HepG2 (cell line): ENCODE measurements around the gene ARHGAP23. TPM values are rescaled to one million over a fixed set of nuclear protein-coding genes. Genes with fewer than 3 reads are reported as not detected.

Experiments
- CBFB ChIP-seq: sonication (generic); formaldehyde crosslinking; IDR thresholded peaks from 2 replicates; pipeline ENCODE4 v1.4.0; 2020; ENCODE audit warnings: missing genetic modification reagents
- FOXA1 ChIP-seq, 2 experiments: fragments of 450-650 bp in 1 of 2; sonication (generic) in 1 of 2; formaldehyde crosslinking in 1 of 2; IDR thresholded peaks; 2 replicates each; pipeline versions ENCODE4 v1.4.0 to v1.6.1; 2016 to 2020; ENCODE audit warnings: missing genetic modification reagents in 1 of 2
- FOXK1 ChIP-seq: sonication (generic); formaldehyde crosslinking; IDR thresholded peaks from 2 replicates; pipeline ENCODE4 v1.4.0; 2020; ENCODE audit warnings: low read depth, missing genetic modification reagents, borderline replicate concordance
- GATA4 ChIP-seq: sonication (generic); IDR thresholded peaks from 2 replicates; pipeline ENCODE4 v1.6.1; 2016; ENCODE audit warnings: antibody characterized with exemption, low read depth, borderline replicate concordance
- MEIS2 ChIP-seq: sonication (generic); formaldehyde crosslinking; IDR thresholded peaks from 2 replicates; pipeline ENCODE4 v1.9.0; 2021; ENCODE audit warnings: mild to moderate bottlenecking, missing genetic modification reagents
- NAIF1 ChIP-seq: sonication (generic); formaldehyde crosslinking; IDR thresholded peaks from 2 replicates; pipeline ENCODE4 v1.5.0; 2020; ENCODE audit warnings: mild to moderate bottlenecking, missing genetic modification reagents, borderline replicate concordance
- NR3C1 ChIP-seq: sonication (generic); formaldehyde crosslinking; IDR thresholded peaks from 2 replicates; pipeline ENCODE4 v1.4.0; 2020; ENCODE audit warnings: missing genetic modification reagents
- SMAD3 ChIP-seq: sonication (generic); formaldehyde crosslinking; IDR thresholded peaks from 2 replicates; pipeline ENCODE4 v1.4.0; 2020; ENCODE audit warnings: missing genetic modification reagents
- SMARCC2 ChIP-seq: fragments of 450-650 bp; IDR thresholded peaks from 2 replicates; pipeline ENCODE4 v1.6.1; 2017; ENCODE audit warnings: antibody characterized with exemption, mild to moderate bottlenecking
- SYNCRIP ChIP-seq: fragments of 200-400 bp; formaldehyde crosslinking; IDR thresholded peaks from 2 replicates; pipeline ENCODE4 v1.6.1; 2018; ENCODE audit warnings: mild to moderate bottlenecking, low read depth, low read length; ENCODE audit not compliant: insufficient read depth
- THAP11 ChIP-seq: IDR thresholded peaks from 2 replicates; pipeline ENCODE4 v1.6.1; 2016; ENCODE audit warnings: missing biosample characterization, missing genetic modification reagents
- ZFP1 ChIP-seq: IDR thresholded peaks from 2 replicates; pipeline ENCODE4 v1.6.1; 2016
- ZFP36L2 ChIP-seq: sonication (generic); formaldehyde crosslinking; IDR thresholded peaks from 2 replicates; pipeline ENCODE4 v1.4.0; 2020; ENCODE audit warnings: missing genetic modification reagents
- ZNF296 ChIP-seq: sonication (generic); formaldehyde crosslinking; conservative IDR thresholded peaks from 2 replicates; pipeline ENCODE4 v1.5.0; 2020; ENCODE audit warnings: mild to moderate bottlenecking, missing genetic modification reagents
- ZNF3 ChIP-seq: IDR thresholded peaks from 2 replicates; pipeline ENCODE4 v1.7.0; 2017; ENCODE audit warnings: inconsistent platforms
- ZNF367 ChIP-seq: sonication (generic); formaldehyde crosslinking; IDR thresholded peaks from 2 replicates; pipeline ENCODE4 v1.4.0; 2020; ENCODE audit warnings: missing genetic modification reagents, borderline replicate concordance
- ZNF572 ChIP-seq: sonication (generic); formaldehyde crosslinking; IDR thresholded peaks from 2 replicates; pipeline ENCODE4 v1.5.1; 2020; ENCODE audit warnings: mild to moderate bottlenecking, missing genetic modification reagents
- ZNF75D ChIP-seq: sonication (generic); formaldehyde crosslinking; IDR thresholded peaks from 2 replicates; pipeline ENCODE4 v1.8.1; 2023; ENCODE audit warnings: missing genetic modification reagents, mild to moderate bottlenecking, borderline replicate concordance
- polyA plus RNA-seq, 8 experiments: library from polyadenylated mRNA; depleted of rRNA in 3 of 8; stranded (reverse) in 7 of 8; unstranded in 1 of 8; fragments of >200 nt; fragmentation: Illumina TruSeq in 4 of 8; extraction: Trizol in 4 of 8; gene quantifications; 2 replicates each; pipeline versions ENCODE4 v1.2.1 to v1.2.3, GENCODE V29; 2011 to 2016; ENCODE audit warnings: low read depth in 4 of 8, missing spikeins in 1 of 8, mixed read lengths in 1 of 8; ENCODE audit not compliant: insufficient read depth in 1 of 8
- total RNA-seq, 5 experiments: library from RNA; depleted of rRNA; stranded (reverse); fragments of >200 nt; fragmentation: Illumina TruSeq; extraction: Trizol; gene quantifications; 2 replicates each; pipeline ENCODE4 v1.2.3, GENCODE V29; 2016; ENCODE audit warnings: low read depth in 1 of 5
- TF ChIP-seq, protein P1 (sequence below): sonication (generic); formaldehyde crosslinking; IDR thresholded peaks from 2 replicates; pipeline ENCODE4 v1.5.1; 2020; ENCODE audit warnings: mild to moderate bottlenecking, missing genetic modification reagents, borderline replicate concordance
- TF ChIP-seq, protein P2 (sequence below): sonication (generic); formaldehyde crosslinking; IDR thresholded peaks from 2 replicates; pipeline ENCODE4 v1.5.1; 2020; ENCODE audit warnings: mild to moderate bottlenecking, moderate library complexity, missing genetic modification reagents
- TF ChIP-seq, protein P3 (sequence below): IDR thresholded peaks from 2 replicates; pipeline ENCODE4 v1.6.1; 2016; ENCODE audit warnings: low read depth, borderline replicate concordance
- TF ChIP-seq, protein P4 (sequence below): fragments of 450-650 bp; IDR thresholded peaks from 2 replicates; pipeline ENCODE4 v1.6.1; 2017

The ARHGAP23 gene
- total and polyA plus RNA-seq, 2 of the 13 experiments (the other 11 are each of a cell fraction or from before 2014, with no cell fraction given): 0.03 TPM; not detected in 1

GRCh38 chr17:38508954-38509771 lies 80.9 kb downstream of the ARHGAP23 start (continued):
- TF ChIP-seq, protein P1, sequence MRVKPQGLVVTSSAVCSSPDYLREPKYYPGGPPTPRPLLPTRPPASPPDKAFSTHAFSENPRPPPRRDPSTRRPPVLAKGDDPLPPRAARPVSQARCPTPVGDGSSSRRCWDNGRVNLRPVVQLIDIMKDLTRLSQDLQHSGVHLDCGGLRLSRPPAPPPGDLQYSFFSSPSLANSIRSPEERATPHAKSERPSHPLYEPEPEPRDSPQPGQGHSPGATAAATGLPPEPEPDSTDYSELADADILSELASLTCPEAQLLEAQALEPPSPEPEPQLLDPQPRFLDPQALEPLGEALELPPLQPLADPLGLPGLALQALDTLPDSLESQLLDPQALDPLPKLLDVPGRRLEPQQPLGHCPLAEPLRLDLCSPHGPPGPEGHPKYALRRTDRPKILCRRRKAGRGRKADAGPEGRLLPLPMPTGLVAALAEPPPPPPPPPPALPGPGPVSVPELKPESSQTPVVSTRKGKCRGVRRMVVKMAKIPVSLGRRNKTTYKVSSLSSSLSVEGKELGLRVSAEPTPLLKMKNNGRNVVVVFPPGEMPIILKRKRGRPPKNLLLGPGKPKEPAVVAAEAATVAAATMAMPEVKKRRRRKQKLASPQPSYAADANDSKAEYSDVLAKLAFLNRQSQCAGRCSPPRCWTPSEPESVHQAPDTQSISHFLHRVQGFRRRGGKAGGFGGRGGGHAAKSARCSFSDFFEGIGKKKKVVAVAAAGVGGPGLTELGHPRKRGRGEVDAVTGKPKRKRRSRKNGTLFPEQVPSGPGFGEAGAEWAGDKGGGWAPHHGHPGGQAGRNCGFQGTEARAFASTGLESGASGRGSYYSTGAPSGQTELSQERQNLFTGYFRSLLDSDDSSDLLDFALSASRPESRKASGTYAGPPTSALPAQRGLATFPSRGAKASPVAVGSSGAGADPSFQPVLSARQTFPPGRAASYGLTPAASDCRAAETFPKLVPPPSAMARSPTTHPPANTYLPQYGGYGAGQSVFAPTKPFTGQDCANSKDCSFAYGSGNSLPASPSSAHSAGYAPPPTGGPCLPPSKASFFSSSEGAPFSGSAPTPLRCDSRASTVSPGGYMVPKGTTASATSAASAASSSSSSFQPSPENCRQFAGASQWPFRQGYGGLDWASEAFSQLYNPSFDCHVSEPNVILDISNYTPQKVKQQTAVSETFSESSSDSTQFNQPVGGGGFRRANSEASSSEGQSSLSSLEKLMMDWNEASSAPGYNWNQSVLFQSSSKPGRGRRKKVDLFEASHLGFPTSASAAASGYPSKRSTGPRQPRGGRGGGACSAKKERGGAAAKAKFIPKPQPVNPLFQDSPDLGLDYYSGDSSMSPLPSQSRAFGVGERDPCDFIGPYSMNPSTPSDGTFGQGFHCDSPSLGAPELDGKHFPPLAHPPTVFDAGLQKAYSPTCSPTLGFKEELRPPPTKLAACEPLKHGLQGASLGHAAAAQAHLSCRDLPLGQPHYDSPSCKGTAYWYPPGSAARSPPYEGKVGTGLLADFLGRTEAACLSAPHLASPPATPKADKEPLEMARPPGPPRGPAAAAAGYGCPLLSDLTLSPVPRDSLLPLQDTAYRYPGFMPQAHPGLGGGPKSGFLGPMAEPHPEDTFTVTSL (CRISPR knock-in tag): no peak
- TF ChIP-seq CBFB (CRISPR knock-in tag): no peak
- TF ChIP-seq NAIF1 (CRISPR knock-in tag): no peak
- no peak for TF ChIP-seq GATA4
- no peak for TF ChIP-seq ZNF75D (CRISPR knock-in tag)
- no peak for TF ChIP-seq ZFP36L2 (CRISPR knock-in tag)
- TF ChIP-seq, protein P2, sequence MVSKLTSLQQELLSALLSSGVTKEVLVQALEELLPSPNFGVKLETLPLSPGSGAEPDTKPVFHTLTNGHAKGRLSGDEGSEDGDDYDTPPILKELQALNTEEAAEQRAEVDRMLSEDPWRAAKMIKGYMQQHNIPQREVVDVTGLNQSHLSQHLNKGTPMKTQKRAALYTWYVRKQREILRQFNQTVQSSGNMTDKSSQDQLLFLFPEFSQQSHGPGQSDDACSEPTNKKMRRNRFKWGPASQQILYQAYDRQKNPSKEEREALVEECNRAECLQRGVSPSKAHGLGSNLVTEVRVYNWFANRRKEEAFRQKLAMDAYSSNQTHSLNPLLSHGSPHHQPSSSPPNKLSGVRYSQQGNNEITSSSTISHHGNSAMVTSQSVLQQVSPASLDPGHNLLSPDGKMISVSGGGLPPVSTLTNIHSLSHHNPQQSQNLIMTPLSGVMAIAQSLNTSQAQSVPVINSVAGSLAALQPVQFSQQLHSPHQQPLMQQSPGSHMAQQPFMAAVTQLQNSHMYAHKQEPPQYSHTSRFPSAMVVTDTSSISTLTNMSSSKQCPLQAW (CRISPR knock-in tag): peak; percentile 29; the same call in 1 of the 2 replicates
- TF ChIP-seq ZNF3 (CRISPR knock-in tag): no peak
- TF ChIP-seq ZFP1: no peak
- TF ChIP-seq ZNF296 (CRISPR knock-in tag): no peak
- no peak for TF ChIP-seq SYNCRIP
- no peak for TF ChIP-seq SMARCC2
- no peak for TF ChIP-seq ZNF367 (CRISPR knock-in tag)
- TF ChIP-seq, protein P3, sequence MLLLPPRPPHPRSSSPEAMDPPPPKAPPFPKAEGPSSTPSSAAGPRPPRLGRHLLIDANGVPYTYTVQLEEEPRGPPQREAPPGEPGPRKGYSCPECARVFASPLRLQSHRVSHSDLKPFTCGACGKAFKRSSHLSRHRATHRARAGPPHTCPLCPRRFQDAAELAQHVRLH (CRISPR knock-in tag): peak; percentile 62; the same call in 1 of the 2 replicates
- no peak for TF ChIP-seq ZNF572 (CRISPR knock-in tag)
- no peak for TF ChIP-seq FOXA1 (IDR thresholded peaks at IDR 0.05)
- no peak for TF ChIP-seq FOXA1 (CRISPR knock-in tag; IDR thresholded peaks at IDR 0.05)
- TF ChIP-seq FOXK1 (CRISPR knock-in tag): 0 out of 2 replicates have a peak, but pooled peaks have one; percentile 53
- no peak for TF ChIP-seq SMAD3 (CRISPR knock-in tag)
- no peak; the same call in 1 of the 2 replicates for TF ChIP-seq THAP11 (CRISPR knock-in tag)
- TF ChIP-seq NR3C1: no peak
- TF ChIP-seq MEIS2: no peak; the same call in 1 of the 2 replicates
- TF ChIP-seq, protein P4, sequence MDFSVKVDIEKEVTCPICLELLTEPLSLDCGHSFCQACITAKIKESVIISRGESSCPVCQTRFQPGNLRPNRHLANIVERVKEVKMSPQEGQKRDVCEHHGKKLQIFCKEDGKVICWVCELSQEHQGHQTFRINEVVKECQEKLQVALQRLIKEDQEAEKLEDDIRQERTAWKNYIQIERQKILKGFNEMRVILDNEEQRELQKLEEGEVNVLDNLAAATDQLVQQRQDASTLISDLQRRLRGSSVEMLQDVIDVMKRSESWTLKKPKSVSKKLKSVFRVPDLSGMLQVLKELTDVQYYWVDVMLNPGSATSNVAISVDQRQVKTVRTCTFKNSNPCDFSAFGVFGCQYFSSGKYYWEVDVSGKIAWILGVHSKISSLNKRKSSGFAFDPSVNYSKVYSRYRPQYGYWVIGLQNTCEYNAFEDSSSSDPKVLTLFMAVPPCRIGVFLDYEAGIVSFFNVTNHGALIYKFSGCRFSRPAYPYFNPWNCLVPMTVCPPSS: no peak
